ENCODE data around the gene DDX42. TPM values are rescaled to one million over a fixed set of nuclear protein-coding genes. Genes with fewer than 3 reads are reported as not detected.

The DDX42 gene
- total RNA-seq, 1 donor from 2014 or later = 148 TPM

DNA sequence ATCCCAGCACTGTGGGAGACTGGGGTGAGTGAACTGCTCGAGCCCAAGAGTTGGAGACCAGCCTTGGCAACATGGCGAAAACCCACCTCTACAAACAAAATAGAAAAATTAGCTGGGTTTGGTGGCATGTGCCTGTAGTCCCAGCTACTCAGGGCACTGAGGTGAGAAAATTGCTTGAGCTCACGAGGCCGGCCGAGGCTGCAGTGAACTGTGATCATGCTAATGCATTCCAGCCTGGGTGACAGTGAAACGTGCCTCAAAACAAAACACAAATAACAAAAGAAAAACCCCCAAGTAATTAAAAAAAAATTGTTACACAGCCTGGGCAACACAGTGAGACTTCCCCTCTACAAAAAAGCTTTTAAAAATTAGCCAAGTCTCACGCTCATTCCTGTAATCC is 5.5 kb upstream of the DDX42 start:
- H3K4me3 Mint-ChIP-seq = no peak overlapping the region

DNA sequence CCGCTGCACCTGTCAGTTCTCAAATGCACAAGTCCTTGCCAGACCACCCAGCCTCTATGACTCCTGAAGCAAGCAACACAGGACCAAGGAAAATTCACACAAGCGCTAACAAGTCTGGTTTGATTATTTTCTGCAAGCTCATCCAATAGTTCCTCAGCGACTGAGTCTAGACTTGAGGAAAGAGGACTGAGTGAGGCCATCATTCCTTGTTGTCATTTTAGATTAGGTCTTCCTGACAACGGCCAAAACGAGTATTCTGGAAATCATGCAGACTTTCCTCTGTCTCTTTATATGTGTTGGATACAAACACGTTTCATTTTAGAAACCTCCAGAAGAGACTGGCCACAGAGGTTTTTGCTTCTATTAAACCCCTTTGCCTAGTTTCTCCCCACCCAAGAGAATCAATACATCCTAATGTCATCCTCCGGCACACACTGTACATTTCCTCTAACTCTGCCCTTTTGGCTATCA is 1.1 kb upstream of the DDX42 start:
- Mint-ChIP-seq H3K27me3 (peaks cover 3% of the 10 kb centered on the region), H3K27ac (peak overlapping the region; percentile 100), H3K36me3 (peaks cover 24% of the 10 kb centered on the region), H3K9me3 (no peaks in the 10 kb centered on the region), H3K4me3 (peak overlapping the region; percentile 100), H3K4me1 (ENCODE audit: unreplicated experiment) (peaks cover 26% of the 10 kb centered on the region)
- TF ChIP-seq, protein P1, sequence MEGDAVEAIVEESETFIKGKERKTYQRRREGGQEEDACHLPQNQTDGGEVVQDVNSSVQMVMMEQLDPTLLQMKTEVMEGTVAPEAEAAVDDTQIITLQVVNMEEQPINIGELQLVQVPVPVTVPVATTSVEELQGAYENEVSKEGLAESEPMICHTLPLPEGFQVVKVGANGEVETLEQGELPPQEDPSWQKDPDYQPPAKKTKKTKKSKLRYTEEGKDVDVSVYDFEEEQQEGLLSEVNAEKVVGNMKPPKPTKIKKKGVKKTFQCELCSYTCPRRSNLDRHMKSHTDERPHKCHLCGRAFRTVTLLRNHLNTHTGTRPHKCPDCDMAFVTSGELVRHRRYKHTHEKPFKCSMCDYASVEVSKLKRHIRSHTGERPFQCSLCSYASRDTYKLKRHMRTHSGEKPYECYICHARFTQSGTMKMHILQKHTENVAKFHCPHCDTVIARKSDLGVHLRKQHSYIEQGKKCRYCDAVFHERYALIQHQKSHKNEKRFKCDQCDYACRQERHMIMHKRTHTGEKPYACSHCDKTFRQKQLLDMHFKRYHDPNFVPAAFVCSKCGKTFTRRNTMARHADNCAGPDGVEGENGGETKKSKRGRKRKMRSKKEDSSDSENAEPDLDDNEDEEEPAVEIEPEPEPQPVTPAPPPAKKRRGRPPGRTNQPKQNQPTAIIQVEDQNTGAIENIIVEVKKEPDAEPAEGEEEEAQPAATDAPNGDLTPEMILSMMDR (conservative IDR thresholded peaks at IDR 0.05) = no peak
- DNase-seq (ENCODE audit: extremely low spot score, unreplicated experiment) = no peak

More for the DNA sequence above, 5.5 kb upstream of the DDX42 start:
- Mint-ChIP-seq H3K27me3 (no peaks in the 10 kb centered on the region), H3K27ac (no peak overlapping the region), H3K36me3 (peaks cover 12% of the 10 kb centered on the region), H3K9me3 (no peaks in the 10 kb centered on the region), H3K4me1 (ENCODE audit: unreplicated experiment) (peaks cover 10% of the 10 kb centered on the region)
- TF ChIP-seq, protein P1 (conservative IDR thresholded peaks at IDR 0.05) = no peak
- DNase-seq (ENCODE audit: extremely low spot score, unreplicated experiment) = no peak

DNA sequence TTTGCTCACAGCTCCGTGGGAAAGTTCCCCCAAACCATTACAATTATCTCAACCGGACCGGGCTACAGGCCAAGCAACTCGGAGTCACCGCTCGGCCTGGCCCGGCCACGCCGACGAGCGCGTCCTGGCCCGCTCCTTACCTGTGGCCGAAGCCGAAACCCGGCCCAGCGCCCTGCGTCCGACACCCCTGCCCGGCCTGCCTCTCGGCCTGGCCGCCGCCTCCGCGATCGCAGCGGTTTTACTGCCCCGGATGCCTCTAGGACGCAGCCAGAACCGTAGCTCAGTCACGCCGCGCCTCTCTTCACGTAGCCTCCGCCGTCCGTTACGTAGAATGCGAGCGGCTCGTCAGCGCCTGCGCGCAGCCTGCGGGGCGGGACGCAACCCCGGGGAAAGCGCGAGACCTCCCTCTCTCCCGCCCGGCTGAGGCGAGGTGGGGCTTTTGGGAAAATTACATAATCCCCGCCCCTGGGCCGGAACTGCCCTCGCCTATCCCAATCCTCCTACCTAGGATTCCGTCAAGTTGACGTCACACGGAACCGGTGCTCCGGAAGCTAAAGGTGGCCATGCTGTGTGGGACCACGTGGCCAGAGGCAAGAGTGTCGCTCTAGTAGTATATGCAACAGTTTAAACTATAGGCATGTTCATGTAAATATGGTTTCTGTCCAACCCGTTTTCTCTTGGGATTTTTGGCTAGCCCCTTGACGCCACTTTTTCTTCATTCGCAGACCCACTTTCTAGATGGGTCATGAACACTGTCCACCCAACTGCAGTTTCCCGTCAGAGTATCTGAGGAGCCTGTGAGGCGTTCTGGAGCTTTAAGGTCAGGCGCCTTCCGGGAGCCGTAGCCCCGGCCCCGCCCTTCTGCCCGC is 464 bp upstream of the DDX42 start, which contains the start of gene CCDC47:
CCDC47 (minus strand) TSS at position 326 of the 869 bp plus-strand sequence. CDS start 7,422 bp downstream, outside the sequence.
- Mint-ChIP-seq H3K27me3 (peaks cover 3% of the 10 kb centered on the region), H3K4me3 (peak within 1 kb of the TSS; percentile 100), H3K36me3 (peaks cover 26% of the 10 kb centered on the region), H3K4me1 (ENCODE audit: unreplicated experiment) (peaks cover 31% of the 10 kb centered on the region), H3K9me3 (no peaks in the 10 kb centered on the region), H3K27ac (peak within 1 kb of the TSS; percentile 100)
- DNase-seq (ENCODE audit: extremely low spot score, unreplicated experiment) = peak; percentile 98
- TF ChIP-seq, protein P1 (conservative IDR thresholded peaks at IDR 0.05) = no peak

DNA sequence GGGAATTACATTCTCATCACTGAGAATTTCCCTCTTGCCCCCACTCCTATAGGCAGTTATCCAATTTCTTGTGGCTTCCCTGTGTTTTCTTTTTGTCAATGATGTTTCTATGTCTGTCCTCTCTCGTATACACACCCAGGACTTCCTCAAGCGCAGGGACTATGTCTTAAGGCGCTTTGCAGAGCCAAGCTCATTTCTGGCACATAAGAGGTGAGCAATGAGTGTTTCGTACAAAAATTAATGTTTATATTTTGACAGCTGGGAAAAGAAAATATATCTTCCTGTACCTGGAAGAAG is 947 bp downstream of the DDX42 start:
- TF ChIP-seq, protein P1 (conservative IDR thresholded peaks at IDR 0.05) = no peak
- H3K4me3 Mint-ChIP-seq = peak overlapping the region; percentile 100
- no peak for DNase-seq (ENCODE audit: extremely low spot score, unreplicated experiment)
- peaks cover 31% of the 10 kb centered on the region for H3K4me1 Mint-ChIP-seq (ENCODE audit: unreplicated experiment)
- peaks cover 3% of the 10 kb centered on the region for H3K27me3 Mint-ChIP-seq
- no peaks in the 10 kb centered on the region for H3K9me3 Mint-ChIP-seq
- H3K36me3 Mint-ChIP-seq = peaks cover 31% of the 10 kb centered on the region
- H3K27ac Mint-ChIP-seq = peak overlapping the region; percentile 100

DNA sequence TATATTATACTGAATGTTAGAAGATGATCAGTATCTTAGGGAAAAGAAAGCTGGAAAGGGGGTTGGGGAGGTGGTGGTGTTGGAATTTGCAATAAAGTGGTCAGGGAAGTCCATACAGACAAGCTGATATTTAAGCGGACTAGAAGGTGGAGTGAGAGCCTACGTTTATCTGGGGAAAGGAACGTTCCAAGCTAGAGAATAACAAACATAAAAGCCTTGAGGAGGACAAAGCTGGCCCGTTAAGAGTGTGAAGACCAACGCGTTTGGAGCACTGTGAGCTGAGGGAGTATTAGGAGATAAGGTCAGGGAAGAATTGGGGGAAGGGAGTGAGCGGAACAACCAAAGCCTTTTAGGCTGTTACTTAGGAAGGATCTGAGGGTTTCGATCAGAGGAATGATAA is 1.4 kb downstream of the DDX42 start:
- H3K9me3 Mint-ChIP-seq = no peaks in the 10 kb centered on the region
- TF ChIP-seq, protein P1 (conservative IDR thresholded peaks at IDR 0.05) = no peak
- H3K36me3 Mint-ChIP-seq = peaks cover 32% of the 10 kb centered on the region
- DNase-seq (ENCODE audit: extremely low spot score, unreplicated experiment) = no peak
- peaks cover 35% of the 10 kb centered on the region for H3K4me1 Mint-ChIP-seq (ENCODE audit: unreplicated experiment)
- peak overlapping the region; percentile 100 for H3K27ac Mint-ChIP-seq
- H3K4me3 Mint-ChIP-seq = peak overlapping the region; percentile 100
- peaks cover 3% of the 10 kb centered on the region for H3K27me3 Mint-ChIP-seq
